ENCODE measurements around the gene YTHDF1.
A peak's percentile ranks its signal among the peaks of the same experiment; 100 is the strongest.
"Not testable (repeated sequence)": the region's sequence is repeated elsewhere in the genome, so short reads cannot be mapped to it uniquely, and the experiment has no call there.

Gene YTHDF1

GRCh38 chr20:63167918-63168520 is 47.9 kb downstream of the YTHDF1 start:
- no peak for DNase-seq

- no peak for DNase-seq
Observed at GRCh38 chr20:63167026-63167917, 48.7 kb downstream of the YTHDF1 start.

GRCh38 chr20:63166193-63167020 is 49.5 kb downstream of the YTHDF1 start:
- DNase-seq = no peak

- no peak for DNase-seq
Observed at GRCh38 chr20:63165356-63166192, 50.4 kb downstream of the YTHDF1 start.

- DNase-seq = no peak
Observed at GRCh38 chr20:63164484-63165355, 51.2 kb downstream of the YTHDF1 start.

- peak; percentile 52 for DNase-seq
Observed at GRCh38 chr20:63163596-63164483, 52.1 kb downstream of the YTHDF1 start.

GRCh38 chr20:63163171-63163570 is 52.8 kb downstream of the YTHDF1 start:
- no peak for DNase-seq

- DNase-seq = no peak
Observed at GRCh38 chr20:63162206-63162795, 53.6 kb downstream of the YTHDF1 start.

- DNase-seq = no peak
Observed at GRCh38 chr20:63161176-63161651, 54.7 kb downstream of the YTHDF1 start.

GRCh38 chr20:63160641-63161175 is 55.2 kb downstream of the YTHDF1 start:
- DNase-seq = no peak

- DNase-seq = no peak
Observed at GRCh38 chr20:63159826-63160640, 55.9 kb downstream of the YTHDF1 start.

- DNase-seq = not testable (repeated sequence)
Observed at GRCh38 chr20:63159251-63159650, 56.7 kb downstream of the YTHDF1 start.

- no peak for DNase-seq
Observed at GRCh38 chr20:63158845-63159244, 57.1 kb downstream of the YTHDF1 start.

GRCh38 chr20:63158352-63158751 is 57.6 kb downstream of the YTHDF1 start:
- no peak for DNase-seq

- not testable (repeated sequence) for DNase-seq
Observed at GRCh38 chr20:63157431-63157830, 58.5 kb downstream of the YTHDF1 start.

GRCh38 chr20:63156221-63156671 is 59.7 kb downstream of the YTHDF1 start:
- DNase-seq = no peak

GRCh38 chr20:63155266-63156165 is 60.4 kb downstream of the YTHDF1 start:
- DNase-seq = no peak

Measured in eye (tissue), 1 donor.